Breast epithelium (tissue), 3 donors: Measurements from ENCODE around the gene CSMD2.

Source experiments
- CTCF ChIP-seq, 3 donors: fragments of 450-650 bp; IDR thresholded peaks; one replicate each; pipeline ENCODE4 v1.5.1; 2016 to 2017; ENCODE audit warnings: antibody characterized with exemption in 3 of 3, mild to moderate bottlenecking in 3 of 3, moderate library complexity in 3 of 3
- POLR2A ChIP-seq: fragments of 450-650 bp; IDR thresholded peaks from one replicate; pipeline ENCODE4 v1.6.1; 2016; ENCODE audit warnings: antibody characterized with exemption, mild to moderate bottlenecking, moderate library complexity
- POLR2AphosphoS5 ChIP-seq, 3 donors: sonication (generic); formaldehyde crosslinking; IDR thresholded peaks; one replicate each; pipeline ENCODE4 v1.6.1; 2017; ENCODE audit warnings: antibody characterized with exemption in 3 of 3

- TF ChIP-seq CTCF (IDR thresholded peaks at IDR 0.05) (no peak), POLR2A (no peak), POLR2AphosphoS5 (IDR thresholded peaks at IDR 0.05) (no peak)
Measured at GRCh38 chr1:34029954-34030353, 135.1 kb downstream of the CSMD2 start.
